AG10803 (cell line): ENCODE measurements around the gene PCID2.

Experiments used
- DNase-seq: peaks from one replicate; pipeline ENCODE4 v3.0.0; 2010; ENCODE audit warnings: low read depth
- H3K4me3 ChIP-seq: 2 replicates; pipeline ENCODE4 v1.5.1; 2011; ENCODE audit warnings: mild to moderate bottlenecking, low read length, control low read depth
- CTCF ChIP-seq: conservative IDR thresholded peaks from 2 replicates; pipeline ENCODE4 v1.5.1; 2011; ENCODE audit warnings: mild to moderate bottlenecking, low read length, control low read depth, inconsistent platforms

PCID2 gene

GRCh38 chr13:113219256-113219940 lies 10.9 kb upstream of the PCID2 start:
- no peak for TF ChIP-seq CTCF
- DNase-seq = no peak
- H3K4me3 ChIP-seq = no peak overlapping the region

- TF ChIP-seq CTCF = no peak
- no peak overlapping the region for H3K4me3 ChIP-seq
- no peak for DNase-seq
Observed at GRCh38 chr13:113218586-113218985, 10.1 kb upstream of the PCID2 start.

DNA sequence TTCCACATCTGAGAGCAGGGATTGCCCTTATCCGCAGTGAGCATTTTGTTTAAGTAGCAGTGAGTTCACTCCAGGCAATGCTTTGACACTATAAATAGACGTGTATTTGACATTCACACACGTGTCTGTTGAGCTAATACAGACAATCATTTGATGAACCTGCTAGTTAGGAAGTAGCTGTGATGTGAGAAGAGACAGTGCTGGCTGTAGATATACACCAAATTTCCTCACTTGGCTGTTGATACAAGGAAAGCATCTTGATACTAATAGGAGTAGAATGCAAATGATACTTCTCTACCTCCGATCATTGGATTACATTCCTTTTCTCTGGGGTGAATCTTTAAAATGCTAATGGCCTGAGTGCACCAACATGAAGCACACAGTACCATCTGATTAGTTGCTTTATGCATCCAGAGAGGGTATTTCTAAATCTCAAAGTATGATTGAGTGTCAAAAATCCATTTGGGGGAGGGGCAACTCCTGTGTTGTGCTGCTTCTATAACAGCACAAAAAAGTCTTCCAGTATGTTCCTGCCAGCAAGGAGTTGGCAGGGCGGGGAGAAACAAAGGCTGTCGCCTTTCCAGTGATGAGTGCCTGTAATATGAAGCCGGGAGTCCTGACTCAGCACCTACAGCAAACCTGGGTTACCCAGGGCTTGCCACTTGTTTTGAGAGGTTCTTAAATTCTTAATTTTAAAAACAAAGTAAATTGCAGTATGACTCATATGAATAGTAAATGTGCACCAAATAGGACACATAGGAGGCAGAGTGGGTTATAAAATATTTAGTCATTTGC lies 8.0 kb upstream of the PCID2 start:
- DNase-seq = peak; percentile 62
- H3K4me3 ChIP-seq = no peak overlapping the region
- TF ChIP-seq CTCF = no peak

DNA sequence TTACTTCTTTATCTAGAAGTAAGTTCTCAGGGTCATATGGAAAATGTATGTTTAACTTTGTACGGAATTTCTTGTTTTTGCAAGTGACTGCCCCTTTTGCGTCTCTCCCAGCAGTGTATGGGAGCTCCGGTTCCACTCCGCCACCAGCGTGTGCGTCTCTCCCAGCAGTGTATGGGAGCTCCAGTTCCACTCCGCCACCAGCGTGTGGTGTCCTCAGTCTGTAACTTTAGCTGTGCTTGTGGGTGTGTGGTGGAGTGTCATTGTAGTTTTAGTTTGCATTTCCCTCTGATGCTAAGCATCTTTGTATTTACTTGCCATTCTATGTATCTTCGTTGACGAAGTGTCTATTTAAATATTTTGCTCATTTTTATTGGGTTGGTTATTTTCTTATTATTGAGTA lies 3.3 kb upstream of the PCID2 start:
- H3K4me3 ChIP-seq = no peak overlapping the region
- TF ChIP-seq CTCF = 0 out of 2 replicates have a peak, but pooled peaks have one; percentile 4
- DNase-seq = no peak

GRCh38 chr13:113210833-113211232 lies 2.4 kb upstream of the PCID2 start:
- no peak for TF ChIP-seq CTCF
- DNase-seq = no peak
- peak overlapping the region; percentile 67 for H3K4me3 ChIP-seq

GRCh38 chr13:113209759-113210421 lies 1.4 kb upstream of the PCID2 start:
- TF ChIP-seq CTCF = no peak
- peak overlapping the region; percentile 67 for H3K4me3 ChIP-seq
- peak; percentile 68 for DNase-seq
